H9 (cell line): Measurements from ENCODE around the gene ACSBG1. TPM values are rescaled to one million over a fixed set of nuclear protein-coding genes. Genes with fewer than 3 reads are reported as not detected.

Experiments used
- DNase-seq: peaks from one replicate; pipeline ENCODE4 v3.0.0-alpha.2; 2017
- H2AFZ ChIP-seq: one replicate; pipeline ENCODE4 v1.6.1; 2013; ENCODE audit warnings: mild to moderate bottlenecking, low read length, control low read depth, moderate library complexity
- H2AK5ac ChIP-seq: 2 replicates; pipeline ENCODE4 v1.6.1; 2013; ENCODE audit warnings: low read length, control low read depth, mixed read lengths; ENCODE audit not compliant: insufficient read length
- H2BK120ac ChIP-seq: one replicate; pipeline ENCODE4 v1.6.1; 2013; ENCODE audit warnings: low read depth, mild to moderate bottlenecking, low read length, control low read depth, inconsistent platforms; ENCODE audit not compliant: poor library complexity, severe bottlenecking
- H2BK12ac ChIP-seq: 2 replicates; pipeline ENCODE4 v1.6.1; 2013; ENCODE audit warnings: low read length, control low read depth, mixed read lengths, low read depth; ENCODE audit not compliant: insufficient read length
- H2BK15ac ChIP-seq: 2 replicates; pipeline ENCODE4 v1.6.1; 2013; ENCODE audit warnings: low read depth, low read length, control low read depth
- H2BK20ac ChIP-seq: one replicate; pipeline ENCODE4 v1.6.1; 2013; ENCODE audit warnings: low read depth, mild to moderate bottlenecking, low read length, control low read depth, inconsistent platforms; ENCODE audit not compliant: poor library complexity, severe bottlenecking
- H2BK5ac ChIP-seq: 2 replicates; pipeline ENCODE4 v1.6.1; 2013; ENCODE audit warnings: low read length, control low read depth, mixed read lengths; ENCODE audit not compliant: insufficient read length
- H3K14ac ChIP-seq: 2 replicates; pipeline ENCODE4 v1.6.1; 2013; ENCODE audit warnings: low read length, control low read depth; ENCODE audit not compliant: insufficient read depth
- H3K18ac ChIP-seq: 2 replicates; pipeline ENCODE4 v1.6.1; 2013; ENCODE audit warnings: low read depth, mild to moderate bottlenecking, mixed read lengths, low read length, control low read depth; ENCODE audit not compliant: insufficient read length
- H3K23ac ChIP-seq: 2 replicates; pipeline ENCODE4 v1.6.1; 2013; ENCODE audit warnings: low read length, control low read depth, mixed read lengths, low read depth; ENCODE audit not compliant: insufficient read length
- H3K23me2 ChIP-seq: 2 replicates; pipeline ENCODE4 v1.6.1; 2013; ENCODE audit warnings: low read depth, mild to moderate bottlenecking, mixed read lengths, low read length, control low read depth; ENCODE audit not compliant: insufficient read length, poor library complexity, severe bottlenecking
- H3K27ac ChIP-seq: 2 replicates; pipeline ENCODE4 v1.5.1; 2013; ENCODE audit warnings: low read length, control low read depth, mixed read lengths, low read depth; ENCODE audit not compliant: insufficient read length
- H3K27me3 ChIP-seq: 2 replicates; pipeline ENCODE4 v1.6.1; 2013; ENCODE audit warnings: low read length, control low read depth, inconsistent platforms; ENCODE audit not compliant: insufficient read depth
- H3K4ac ChIP-seq: 2 replicates; pipeline ENCODE4 v1.6.1; 2013; ENCODE audit warnings: low read depth, mild to moderate bottlenecking, control low read depth, inconsistent platforms, low read length, moderate library complexity
- H3K4me1 ChIP-seq: 2 replicates; pipeline ENCODE4 v1.6.1; 2013; ENCODE audit warnings: low read length, control low read depth, inconsistent platforms; ENCODE audit not compliant: insufficient read depth
- H3K4me2 ChIP-seq: 2 replicates; pipeline ENCODE4 v1.6.1; 2013; ENCODE audit warnings: low read length, control low read depth, mixed read lengths; ENCODE audit not compliant: insufficient read length, insufficient read depth
- H3K56ac ChIP-seq: 2 replicates; pipeline ENCODE4 v1.6.1; 2013; ENCODE audit warnings: low read depth, mild to moderate bottlenecking, mixed read lengths, low read length, control low read depth; ENCODE audit not compliant: insufficient read length
- H3K79me1 ChIP-seq: 2 replicates; pipeline ENCODE4 v1.6.1; 2013; ENCODE audit warnings: low read depth, mild to moderate bottlenecking, moderate library complexity, low read length, control low read depth, inconsistent platforms; ENCODE audit not compliant: insufficient read depth, poor library complexity, severe bottlenecking
- H3K79me2 ChIP-seq: 2 replicates; pipeline ENCODE4 v1.6.1; 2013; ENCODE audit warnings: low read length, control low read depth, inconsistent platforms; ENCODE audit not compliant: insufficient read depth
- H3K9ac ChIP-seq: 2 replicates; pipeline ENCODE4 v1.6.1; 2013; ENCODE audit warnings: low read length, control low read depth, mixed read lengths; ENCODE audit not compliant: insufficient read length; ENCODE audit errors: extremely low read depth
- H3K9me3 ChIP-seq: one replicate; pipeline ENCODE4 v1.6.1; 2013; ENCODE audit warnings: low read depth, low read length, inconsistent platforms; ENCODE audit not compliant: control insufficient read depth
- H3T11ph ChIP-seq: one replicate; pipeline ENCODE4 v1.6.1; 2013; ENCODE audit warnings: mild to moderate bottlenecking, low read length, control low read depth, inconsistent platforms
- H4K20me1 ChIP-seq: one replicate; pipeline ENCODE4 v1.6.1; 2013; ENCODE audit not compliant: control insufficient read depth, insufficient read length, insufficient read depth
- H4K5ac ChIP-seq: 2 replicates; pipeline ENCODE4 v1.6.1; 2013; ENCODE audit warnings: low read depth, mild to moderate bottlenecking, mixed read lengths, low read length, control low read depth; ENCODE audit not compliant: insufficient read length
- H4K8ac ChIP-seq: replicated peaks from 2 replicates; pipeline ENCODE4 v1.6.1; 2013; ENCODE audit warnings: low read length, control low read depth, mixed read lengths, low read depth; ENCODE audit not compliant: insufficient read length
- H4K91ac ChIP-seq: 2 replicates; pipeline ENCODE4 v1.6.1; 2013; ENCODE audit warnings: low read depth, mild to moderate bottlenecking, moderate library complexity, mixed read lengths, low read length, control low read depth; ENCODE audit not compliant: insufficient read length
- H3K27ac Mint-ChIP-seq, 3 experiments: 2 replicates in 2 of 3; 3 replicates in 1 of 3; pipeline ENCODE4 v1.8.0; 2020 to 2021; ENCODE audit warnings: mixed read lengths in 3 of 3, mild to moderate bottlenecking in 1 of 3, moderate library complexity in 1 of 3
- H3K27me3 Mint-ChIP-seq: 2 replicates; pipeline ENCODE4 v1.8.0; 2021; ENCODE audit warnings: low read depth, mild to moderate bottlenecking, moderate library complexity, mixed read lengths
- H3K36me3 Mint-ChIP-seq, 3 experiments: 2 replicates in 2 of 3; 3 replicates in 1 of 3; pipeline ENCODE4 v1.8.0; 2020 to 2021; ENCODE audit warnings: low read depth in 3 of 3, mixed read lengths in 3 of 3; ENCODE audit not compliant: insufficient read depth in 1 of 3
- H3K4me1 Mint-ChIP-seq, 2 experiments: 2 replicates each; pipeline ENCODE4 v1.8.0; 2020; ENCODE audit warnings: mixed read lengths in 2 of 2
- H3K4me3 Mint-ChIP-seq, 2 experiments: 2 replicates in 1 of 2; 3 replicates in 1 of 2; pipeline ENCODE4 v1.8.0; 2020 to 2021; ENCODE audit warnings: mild to moderate bottlenecking in 2 of 2, mixed read lengths in 2 of 2, moderate library complexity in 1 of 2
- H3K9me3 Mint-ChIP-seq, 2 experiments: 2 replicates in 1 of 2; 3 replicates in 1 of 2; pipeline ENCODE4 v1.8.0; 2020; ENCODE audit warnings: mild to moderate bottlenecking in 2 of 2, mixed read lengths in 2 of 2, moderate library complexity in 1 of 2
- WGBS: extraction: QIAGEN DNeasy Blood & Tissue Kit; methylation state at CpG from one replicate; pipeline ENCODE4 v1.1.7; 2013; ENCODE audit warnings: missing lambda C conversion rate, low lambda C conversion rate, mixed read lengths; ENCODE audit not compliant: insufficient read length; ENCODE audit errors: extremely low coverage; 5-methylcytosine and 5-hydroxymethylcytosine counted together
- total RNA-seq: library from RNA; stranded (reverse); gene quantifications from 2 replicates; pipeline ENCODE4 v1.2.1, GENCODE V29; 2021
- TF ChIP-seq, protein P1 (sequence below): fragments of 200-600 bp; sonication (generic); conservative IDR thresholded peaks from 3 replicates; pipeline ENCODE4 v1.8.0; 2021; ENCODE audit warnings: antibody characterized with exemption, mild to moderate bottlenecking

The ACSBG1 gene
- total RNA-seq, 1 experiment from 2014 or later, result 2.2 TPM

DNA sequence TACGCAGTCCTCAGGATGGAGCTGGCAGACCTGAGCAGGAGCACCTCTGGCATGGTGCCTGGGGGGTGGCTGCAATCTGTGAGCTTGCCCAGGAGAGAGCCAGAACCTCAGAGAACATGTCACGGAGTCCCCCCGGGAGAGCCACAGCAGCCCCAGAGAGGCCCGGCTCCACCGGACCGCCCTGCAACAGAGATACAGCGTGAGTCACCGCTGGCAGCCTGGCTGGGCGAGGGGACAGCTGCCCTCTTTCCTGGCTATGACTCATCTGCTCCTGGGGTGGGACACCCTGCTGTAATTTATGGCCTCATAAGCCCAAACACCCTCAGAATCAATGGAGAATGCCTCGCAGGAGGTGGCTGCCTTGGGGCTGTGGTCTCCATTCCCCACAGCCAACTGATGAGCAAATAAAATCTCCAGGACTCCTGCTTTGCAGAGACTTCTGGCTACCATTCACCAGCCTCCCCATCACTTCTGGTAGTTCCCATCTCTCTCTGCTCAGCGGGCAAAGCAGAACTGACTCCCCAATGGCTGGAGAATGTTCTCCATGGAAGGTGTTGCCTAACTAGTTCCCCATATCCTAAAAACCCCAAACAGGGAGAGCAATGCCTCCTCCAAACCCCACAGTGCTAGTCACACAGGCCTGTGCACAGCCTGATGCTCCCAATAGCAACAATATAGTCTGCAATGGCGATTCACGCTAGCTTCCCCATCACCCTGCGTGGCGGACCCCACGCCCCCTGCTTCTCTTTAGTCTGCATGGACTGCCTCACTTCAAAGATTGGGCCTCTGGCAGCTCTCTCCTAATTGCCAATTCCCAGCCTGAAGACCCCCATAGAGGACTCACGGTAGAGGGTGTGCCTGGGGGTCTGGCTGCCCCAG lies 21.6 kb downstream of the ACSBG1 start:
- H3K27me3 Mint-ChIP-seq, result no peaks in the 10 kb centered on the region
- no peaks in the 10 kb centered on the region for H3K79me1 ChIP-seq
- H3K9ac ChIP-seq, result no peak overlapping the region
- H3K9me3 ChIP-seq, result no peaks in the 10 kb centered on the region
- H3T11ph ChIP-seq, result no peak overlapping the region
- H3K27me3 ChIP-seq, result no peaks in the 10 kb centered on the region
- no peak overlapping the region for H3K23ac ChIP-seq
- H3K4me2 ChIP-seq, result no peak overlapping the region
- H2AFZ ChIP-seq, result no peak overlapping the region
- no peak overlapping the region; the same call in 1 of the 2 replicates for H3K14ac ChIP-seq
- H3K27ac Mint-ChIP-seq, result peak overlapping the region in 1 of 3 experiments; percentile 93; a peak in 3 of 7 replicates
- H4K20me1 ChIP-seq, result no peaks in the 10 kb centered on the region
- no peaks in the 10 kb centered on the region for H3K36me3 Mint-ChIP-seq
- no peak overlapping the region for H3K27ac ChIP-seq
- H2AK5ac ChIP-seq, result no peak overlapping the region
- WGBS, result no CpG with 5 or more reads among the region's 17 CpGs
- TF ChIP-seq, protein P1, sequence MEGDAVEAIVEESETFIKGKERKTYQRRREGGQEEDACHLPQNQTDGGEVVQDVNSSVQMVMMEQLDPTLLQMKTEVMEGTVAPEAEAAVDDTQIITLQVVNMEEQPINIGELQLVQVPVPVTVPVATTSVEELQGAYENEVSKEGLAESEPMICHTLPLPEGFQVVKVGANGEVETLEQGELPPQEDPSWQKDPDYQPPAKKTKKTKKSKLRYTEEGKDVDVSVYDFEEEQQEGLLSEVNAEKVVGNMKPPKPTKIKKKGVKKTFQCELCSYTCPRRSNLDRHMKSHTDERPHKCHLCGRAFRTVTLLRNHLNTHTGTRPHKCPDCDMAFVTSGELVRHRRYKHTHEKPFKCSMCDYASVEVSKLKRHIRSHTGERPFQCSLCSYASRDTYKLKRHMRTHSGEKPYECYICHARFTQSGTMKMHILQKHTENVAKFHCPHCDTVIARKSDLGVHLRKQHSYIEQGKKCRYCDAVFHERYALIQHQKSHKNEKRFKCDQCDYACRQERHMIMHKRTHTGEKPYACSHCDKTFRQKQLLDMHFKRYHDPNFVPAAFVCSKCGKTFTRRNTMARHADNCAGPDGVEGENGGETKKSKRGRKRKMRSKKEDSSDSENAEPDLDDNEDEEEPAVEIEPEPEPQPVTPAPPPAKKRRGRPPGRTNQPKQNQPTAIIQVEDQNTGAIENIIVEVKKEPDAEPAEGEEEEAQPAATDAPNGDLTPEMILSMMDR, result no peak
- no peak overlapping the region for H3K56ac ChIP-seq
- H3K4me3 Mint-ChIP-seq, result no peak overlapping the region
- H4K8ac ChIP-seq, result no peak overlapping the region
- no peak overlapping the region for H2BK20ac ChIP-seq
- peaks cover 2% of the 10 kb centered on the region; the same call in 1 of the 2 replicates for H3K4me1 ChIP-seq
- H3K4me1 Mint-ChIP-seq, result peaks cover 9 to 17% of the 10 kb centered on the region in 2 experiments
- no peak for DNase-seq
- no peak overlapping the region for H4K5ac ChIP-seq
- no peak overlapping the region for H2BK120ac ChIP-seq
- no peak overlapping the region for H3K18ac ChIP-seq
- H2BK12ac ChIP-seq, result no peak overlapping the region
- H2BK5ac ChIP-seq, result no peak overlapping the region
- H3K79me2 ChIP-seq, result no peaks in the 10 kb centered on the region
- H4K91ac ChIP-seq, result no peak overlapping the region
- no peak overlapping the region for H3K4ac ChIP-seq
- no peaks in the 10 kb centered on the region; a peak in 1 of 5 replicates for H3K9me3 Mint-ChIP-seq
- no peaks in the 10 kb centered on the region for H3K23me2 ChIP-seq
- H2BK15ac ChIP-seq, result no peak overlapping the region
